Naive B cell (primary cell): ENCODE measurements around the gene FXN. TPM values are rescaled to one million over a fixed set of nuclear protein-coding genes. Genes with fewer than 3 reads are reported as not detected.

Experiments
- ATAC-seq, 2 donors: fragments of 150-1000 bp; cut with Tn5 transposase; 2 replicates each; pipeline ENCODE4 v1.10.0; 2021; ENCODE audit warnings: low read depth in 2 of 2, mild to moderate bottlenecking in 2 of 2, moderate library complexity in 2 of 2
- DNase-seq: peaks from one replicate; pipeline ENCODE4 v3.0.0; 2022
- H3K27ac Mint-ChIP-seq, 6 donors: one replicate each; pipeline ENCODE4 v1.8.0; 2020 to 2022; ENCODE audit warnings: mild to moderate bottlenecking in 6 of 6, mixed read lengths in 6 of 6, moderate library complexity in 5 of 6, inconsistent platforms in 2 of 6
- H3K27me3 Mint-ChIP-seq, 3 donors: one replicate each; pipeline ENCODE4 v1.8.0; 2021 to 2022; ENCODE audit warnings: mixed read lengths in 3 of 3, mild to moderate bottlenecking in 1 of 3
- H3K36me3 Mint-ChIP-seq, 2 donors: one replicate each; pipeline ENCODE4 v1.8.0; 2020 to 2022; ENCODE audit warnings: mixed read lengths in 2 of 2, inconsistent platforms in 1 of 2, mild to moderate bottlenecking in 1 of 2
- H3K4me1 Mint-ChIP-seq, 3 donors: one replicate each; pipeline ENCODE4 v1.8.0; 2020 to 2022; ENCODE audit warnings: mixed read lengths in 3 of 3, inconsistent platforms in 1 of 3, mild to moderate bottlenecking in 1 of 3, moderate library complexity in 1 of 3
- H3K4me3 Mint-ChIP-seq, 8 donors: one replicate each; pipeline ENCODE4 v1.8.0; 2020 to 2022; ENCODE audit warnings: mild to moderate bottlenecking in 8 of 8, mixed read lengths in 8 of 8, moderate library complexity in 8 of 8, inconsistent platforms in 2 of 8
- H3K9me3 Mint-ChIP-seq, 7 donors: one replicate each; pipeline ENCODE4 v1.8.0; 2020 to 2022; ENCODE audit warnings: mixed read lengths in 7 of 7, mild to moderate bottlenecking in 5 of 7, inconsistent platforms in 2 of 7, moderate library complexity in 1 of 7
- polyA plus RNA-seq, 6 donors: library from polyadenylated mRNA; unstranded; fragments of 300-500 nt; fragmentation: Illumina TruSeq; gene quantifications; one replicate each; pipeline ENCODE4 v1.2.3, GENCODE V29; 2021; ENCODE audit warnings: low read depth in 6 of 6

Gene FXN
- polyA plus RNA-seq, 6 donors from 2014 or later = 24.5 to 32.4 (median 27.7) TPM

DNA sequence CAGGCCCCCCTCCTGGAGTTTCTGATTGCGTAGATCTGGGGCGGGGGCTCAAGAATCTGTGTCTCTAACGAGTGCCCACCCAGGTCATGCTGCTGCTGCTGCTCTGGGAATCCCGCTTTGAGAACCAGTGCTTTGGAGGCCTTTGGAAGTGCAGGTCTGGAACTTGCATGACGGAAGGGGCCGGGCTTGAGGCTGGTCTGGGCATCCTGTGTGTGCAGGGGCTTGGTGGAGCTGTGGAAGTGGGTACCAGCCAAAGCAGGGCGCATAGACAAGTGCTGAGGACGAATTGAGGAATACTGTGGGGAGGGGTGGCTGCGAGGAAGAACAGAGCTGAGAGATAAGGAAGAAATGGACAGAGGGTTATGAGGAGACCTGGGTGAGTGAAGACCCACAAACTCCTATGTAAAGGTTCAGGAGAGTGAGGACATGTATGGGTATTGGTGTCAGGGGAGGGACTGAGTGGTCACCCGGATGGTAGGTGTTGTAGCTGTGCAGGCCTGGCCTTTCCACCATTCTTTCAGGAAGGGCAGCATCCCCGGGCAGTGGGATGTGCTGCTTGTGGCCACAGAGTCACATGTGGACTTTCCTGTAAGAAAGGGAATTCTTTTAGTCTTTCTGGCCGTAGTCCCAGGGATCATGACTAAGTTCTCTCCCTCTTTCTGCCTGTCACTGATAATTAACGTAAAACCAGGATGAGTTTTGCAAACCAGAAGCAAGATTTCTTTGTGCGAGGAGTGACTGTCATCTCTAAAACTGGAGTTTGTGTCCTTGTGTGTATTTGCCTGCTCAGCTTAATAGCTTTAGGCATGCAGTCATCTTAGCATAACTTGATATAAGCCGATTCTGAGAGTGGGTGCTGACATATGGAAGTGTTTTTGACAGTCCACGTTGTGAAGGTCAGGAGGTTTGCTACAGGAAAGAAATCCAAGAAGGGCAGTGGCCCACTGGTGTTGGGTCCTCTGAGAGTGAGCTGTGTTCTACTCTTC, 95.2 kb downstream of the FXN start:
- Mint-ChIP-seq H3K9me3 (no peaks in the 10 kb centered on the region), H3K27ac (no peak overlapping the region), H3K27me3 (peaks cover 8 to 9% (median 9%) of the 10 kb centered on the region in 3 donors), H3K4me3 (peak overlapping the region in 4 of 8 donors; percentile 11 to 42 (median 32)), H3K4me1 (no peaks in the 10 kb centered on the region), H3K36me3 (no peaks in the 10 kb centered on the region)
- no peak for DNase-seq
- ATAC-seq = no peak

DNA sequence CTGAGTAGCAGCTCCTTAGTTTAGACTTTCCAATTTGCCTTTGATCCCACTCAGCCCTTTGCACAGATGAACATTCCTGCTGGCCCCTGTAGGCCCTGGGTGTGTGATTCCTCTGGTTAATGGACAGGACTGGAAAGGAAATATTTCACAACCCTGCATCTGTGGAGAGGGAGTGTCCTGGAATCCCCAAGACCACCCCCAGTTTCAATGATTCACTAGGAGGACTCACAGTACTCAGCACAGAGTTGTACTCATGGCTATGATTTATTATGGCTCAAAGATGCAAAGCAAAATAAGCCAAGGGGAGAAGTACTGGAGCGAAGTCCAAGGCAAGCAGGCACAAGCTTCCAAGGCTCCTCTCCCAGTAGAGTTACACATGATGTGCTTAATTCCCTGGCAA, 96.1 kb downstream of the FXN start:
- H3K27ac Mint-ChIP-seq = no peak overlapping the region
- DNase-seq (no peak), ATAC-seq (no peak)
- peaks cover 8 to 9% (median 9%) of the 10 kb centered on the region in 3 donors for H3K27me3 Mint-ChIP-seq
- H3K36me3 Mint-ChIP-seq = no peaks in the 10 kb centered on the region
- no peak overlapping the region for H3K4me3 Mint-ChIP-seq
- H3K4me1 Mint-ChIP-seq = no peaks in the 10 kb centered on the region
- H3K9me3 Mint-ChIP-seq = no peaks in the 10 kb centered on the region

DNA sequence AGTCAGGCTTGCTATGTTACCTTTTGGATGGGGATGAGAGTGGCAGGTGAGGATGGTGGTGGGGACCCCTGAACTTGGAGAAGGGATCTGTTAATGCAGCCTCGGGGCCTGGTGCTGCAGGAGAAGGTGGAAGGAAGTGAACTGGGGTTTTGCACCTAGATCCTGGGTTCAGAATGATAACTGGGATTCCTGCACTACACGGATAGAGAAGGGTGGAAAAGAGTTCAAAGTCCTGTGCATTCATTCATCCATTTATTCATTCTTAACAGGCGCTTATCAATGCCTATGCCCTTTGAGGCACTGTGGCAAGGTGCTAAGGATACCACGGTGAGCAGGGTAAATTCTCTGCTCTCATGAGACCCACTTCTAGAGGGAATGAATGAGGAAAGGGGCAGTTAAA, 96.8 kb downstream of the FXN start:
- no peaks in the 10 kb centered on the region for H3K9me3 Mint-ChIP-seq
- H3K4me1 Mint-ChIP-seq = no peaks in the 10 kb centered on the region
- H3K4me3 Mint-ChIP-seq = no peak overlapping the region
- no peaks in the 10 kb centered on the region for H3K36me3 Mint-ChIP-seq
- no peak overlapping the region for H3K27ac Mint-ChIP-seq
- no peak for DNase-seq
- ATAC-seq = no peak
- peaks cover 8 to 9% (median 9%) of the 10 kb centered on the region in 3 donors for H3K27me3 Mint-ChIP-seq

DNA sequence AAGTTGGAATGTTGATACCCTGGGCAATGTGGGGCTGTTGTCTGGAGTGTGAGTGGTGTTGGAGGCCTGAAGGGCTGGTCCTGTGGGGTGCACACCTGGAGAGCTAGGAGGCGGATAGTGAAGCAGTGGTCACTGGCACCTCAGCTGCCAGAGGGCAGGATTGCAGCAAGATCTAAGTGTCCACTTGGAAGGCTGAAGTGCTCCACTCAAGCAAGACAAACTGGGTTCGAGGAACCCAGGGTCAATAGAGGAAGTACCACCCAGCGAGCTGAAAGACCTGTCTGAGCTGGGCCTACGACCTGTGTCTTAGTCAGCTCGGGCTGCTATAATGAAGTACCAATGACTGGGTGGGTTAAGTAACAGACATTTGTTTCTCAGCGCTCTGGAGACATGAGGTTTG, 98.9 kb downstream of the FXN start:
- no peaks in the 10 kb centered on the region for H3K36me3 Mint-ChIP-seq
- H3K4me1 Mint-ChIP-seq = no peaks in the 10 kb centered on the region
- DNase-seq = no peak
- peaks cover 8 to 9% (median 9%) of the 10 kb centered on the region in 3 donors for H3K27me3 Mint-ChIP-seq
- H3K4me3 Mint-ChIP-seq = no peak overlapping the region
- no peak for ATAC-seq
- no peaks in the 10 kb centered on the region for H3K9me3 Mint-ChIP-seq
- no peak overlapping the region for H3K27ac Mint-ChIP-seq

DNA sequence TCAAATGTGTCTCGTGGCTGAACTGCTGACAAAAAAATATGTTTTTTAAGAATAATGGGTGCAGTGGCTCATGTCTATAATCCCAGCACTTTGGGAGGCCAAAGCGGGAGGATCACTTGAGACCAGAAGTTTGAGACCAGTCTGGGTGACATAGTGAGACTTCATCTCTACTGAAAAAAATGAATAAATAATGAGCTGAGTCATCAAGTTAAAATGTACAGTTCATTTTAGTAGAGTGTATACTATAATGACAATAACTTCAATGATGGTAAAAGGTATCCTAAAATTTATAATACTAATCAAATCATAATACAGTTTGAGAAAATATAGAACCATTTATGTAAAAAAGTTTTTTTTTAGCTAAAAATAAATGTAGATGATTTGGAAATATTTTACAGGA, 100.6 kb downstream of the FXN start:
- ATAC-seq = no peak
- Mint-ChIP-seq H3K4me3 (no peak overlapping the region), H3K27ac (no peak overlapping the region), H3K4me1 (no peaks in the 10 kb centered on the region), H3K27me3 (peaks cover 0 to under 1% (median 0%) of the 10 kb centered on the region in 3 donors), H3K9me3 (no peaks in the 10 kb centered on the region), H3K36me3 (no peaks in the 10 kb centered on the region)
- no peak for DNase-seq

DNA sequence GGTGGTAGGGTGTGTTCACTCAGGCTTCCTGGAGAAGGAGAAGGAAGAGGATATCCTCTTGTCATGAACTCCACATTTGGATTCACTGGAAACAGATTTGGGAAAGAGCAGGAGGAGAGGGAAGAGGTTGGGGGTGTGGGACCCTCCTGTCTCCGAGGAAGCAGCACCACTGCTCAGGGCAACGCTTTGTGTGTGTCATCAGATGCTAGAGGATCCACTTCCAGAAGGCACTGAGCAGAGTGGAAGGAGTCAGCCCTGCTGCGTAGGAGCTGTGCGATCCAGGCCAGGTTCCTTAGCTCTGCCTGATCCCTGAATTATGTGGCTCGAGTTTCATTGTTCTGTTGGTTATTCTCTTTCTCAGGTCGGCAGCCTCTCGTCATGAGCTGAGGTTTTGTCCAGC, 101.2 kb downstream of the FXN start:
- H3K36me3 Mint-ChIP-seq = no peaks in the 10 kb centered on the region
- DNase-seq = no peak
- H3K4me1 Mint-ChIP-seq = no peaks in the 10 kb centered on the region
- no peak overlapping the region for H3K27ac Mint-ChIP-seq
- no peak for ATAC-seq
- H3K27me3 Mint-ChIP-seq = no peaks in the 10 kb centered on the region
- no peaks in the 10 kb centered on the region for H3K9me3 Mint-ChIP-seq
- no peak overlapping the region for H3K4me3 Mint-ChIP-seq

DNA sequence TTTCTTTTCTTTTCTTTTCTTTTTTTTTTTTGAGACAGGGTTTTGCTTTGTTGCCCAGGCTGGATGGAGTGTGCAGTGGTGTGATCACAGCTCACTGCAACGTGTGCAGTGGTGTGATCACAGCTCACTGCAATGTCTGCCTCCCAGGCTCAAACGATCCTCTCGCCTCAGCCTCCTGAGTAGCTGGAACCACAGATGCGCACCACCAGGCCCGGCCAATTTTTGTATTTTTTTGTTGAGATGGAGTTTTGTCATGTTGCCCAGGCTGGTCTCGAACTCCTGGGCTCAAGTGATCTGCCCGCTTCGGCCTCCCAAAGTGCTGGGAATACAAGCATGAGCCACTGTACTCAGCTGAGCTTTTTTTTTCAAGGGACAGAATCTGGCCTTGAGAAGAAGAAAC, 101.8 kb downstream of the FXN start:
- H3K27me3 Mint-ChIP-seq = no peaks in the 10 kb centered on the region
- no peaks in the 10 kb centered on the region for H3K36me3 Mint-ChIP-seq
- H3K4me1 Mint-ChIP-seq = peaks cover 0 to 5% (median 2%) of the 10 kb centered on the region in 3 donors
- no peak overlapping the region for H3K4me3 Mint-ChIP-seq
- peak overlapping the region in 2 of 6 donors; percentile 32 to 34 for H3K27ac Mint-ChIP-seq
- ATAC-seq (no peak), DNase-seq (no peak)
- no peaks in the 10 kb centered on the region for H3K9me3 Mint-ChIP-seq

DNA sequence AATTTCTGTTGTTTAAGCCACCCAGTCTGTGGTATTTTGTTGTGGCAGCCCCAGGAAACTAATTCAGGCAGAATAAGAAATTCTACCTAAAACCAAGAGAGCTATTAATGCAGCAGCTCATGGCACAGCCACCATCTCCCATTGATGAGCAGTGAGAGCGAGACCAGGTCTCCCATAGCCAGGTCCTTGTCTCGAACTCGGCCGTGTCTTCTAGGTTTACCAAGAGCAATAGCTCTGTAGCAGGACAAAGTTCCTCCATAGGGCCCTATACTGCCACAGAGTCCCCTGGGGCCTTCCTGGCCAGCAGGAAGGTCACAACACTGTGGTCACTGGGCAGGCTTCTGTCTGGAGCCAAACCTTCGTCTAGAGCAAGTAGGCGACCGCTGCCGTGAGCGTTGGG, 104.0 kb downstream of the FXN start:
- Mint-ChIP-seq H3K4me1 (peaks cover 0 to 8% (median 2%) of the 10 kb centered on the region in 3 donors), H3K4me3 (no peak overlapping the region), H3K9me3 (no peaks in the 10 kb centered on the region), H3K27ac (no peak overlapping the region), H3K36me3 (no peaks in the 10 kb centered on the region), H3K27me3 (no peaks in the 10 kb centered on the region)
- DNase-seq (no peak), ATAC-seq (no peak)

DNA sequence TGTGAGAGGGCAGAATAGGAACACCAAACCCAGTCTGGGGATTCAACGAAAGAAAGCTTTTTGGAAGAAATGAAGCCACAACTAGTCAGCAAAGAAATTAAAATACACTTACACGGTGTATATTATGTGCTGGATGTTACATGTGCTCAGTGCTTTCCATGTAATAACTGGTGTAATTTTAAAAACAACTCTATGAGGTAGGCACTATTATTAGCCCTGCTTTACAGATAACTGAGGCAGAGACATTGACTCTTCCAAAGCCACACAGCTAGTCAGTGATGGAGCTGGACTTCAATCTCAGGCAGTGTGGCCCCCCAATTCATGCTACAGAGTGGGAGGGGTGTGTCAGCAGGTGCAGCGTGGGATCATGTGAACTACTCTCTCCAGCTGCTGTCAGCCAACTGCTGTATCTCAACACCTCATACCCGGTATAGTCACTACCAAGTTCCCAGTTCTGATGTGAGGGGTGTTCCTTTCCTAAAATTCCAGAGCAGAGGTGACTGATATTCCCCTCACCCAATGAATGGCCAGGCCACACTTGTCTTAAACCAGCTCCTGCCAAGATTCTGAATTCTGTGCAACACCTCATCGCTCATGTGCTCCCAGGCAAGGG, 104.7 kb downstream of the FXN start:
- DNase-seq = no peak
- no peaks in the 10 kb centered on the region for H3K36me3 Mint-ChIP-seq
- H3K4me3 Mint-ChIP-seq = no peak overlapping the region
- no peaks in the 10 kb centered on the region for H3K27me3 Mint-ChIP-seq
- no peak overlapping the region for H3K27ac Mint-ChIP-seq
- no peaks in the 10 kb centered on the region for H3K9me3 Mint-ChIP-seq
- H3K4me1 Mint-ChIP-seq = peaks cover 0 to 8% (median 2%) of the 10 kb centered on the region in 3 donors
- ATAC-seq = no peak

DNA sequence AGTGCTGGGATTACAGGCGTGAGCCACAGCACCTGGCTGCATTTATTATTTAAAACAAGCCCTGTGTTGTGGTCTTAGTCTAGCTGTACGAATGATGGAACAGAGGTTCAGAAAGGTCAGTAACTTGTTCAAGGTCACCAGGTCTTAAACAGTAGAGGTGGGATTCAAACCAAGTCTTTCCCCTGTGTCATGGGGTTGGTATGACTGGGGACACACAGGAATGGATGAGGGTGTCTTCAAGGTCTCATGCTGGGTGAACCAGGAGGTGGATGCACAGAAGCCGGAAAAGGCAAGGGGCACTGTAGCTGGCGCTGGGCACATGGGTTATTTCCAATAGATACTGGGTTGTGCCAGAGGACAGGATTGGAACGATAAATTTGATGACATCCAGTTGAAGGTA, 106.3 kb downstream of the FXN start:
- no peak for DNase-seq
- H3K27me3 Mint-ChIP-seq = no peaks in the 10 kb centered on the region
- ATAC-seq = no peak
- no peaks in the 10 kb centered on the region for H3K9me3 Mint-ChIP-seq
- H3K27ac Mint-ChIP-seq = peak overlapping the region in 2 of 6 donors; percentile 5 to 14
- H3K4me3 Mint-ChIP-seq = no peak overlapping the region
- no peaks in the 10 kb centered on the region for H3K36me3 Mint-ChIP-seq
- H3K4me1 Mint-ChIP-seq = peaks cover 0 to 8% (median 2%) of the 10 kb centered on the region in 3 donors

DNA sequence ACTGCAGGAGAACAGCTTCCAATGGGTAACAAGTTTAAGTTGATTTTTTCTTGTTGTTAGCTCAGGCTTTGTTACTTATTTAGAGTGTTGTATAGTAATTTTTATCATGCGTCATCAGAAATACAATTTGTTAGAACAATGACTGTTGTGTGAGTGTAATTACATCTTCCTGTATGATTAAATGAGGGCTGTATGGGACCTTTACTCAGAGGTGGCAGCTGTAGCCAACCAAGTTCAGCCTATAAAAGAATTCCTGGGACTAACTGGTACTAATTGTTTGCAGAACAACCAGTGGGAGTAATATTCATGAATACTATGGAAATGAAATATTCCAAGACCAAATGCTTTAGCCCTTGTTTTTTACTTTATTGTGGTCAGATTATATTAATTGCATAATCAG, 107.7 kb downstream of the FXN start:
- Mint-ChIP-seq H3K36me3 (no peaks in the 10 kb centered on the region), H3K27me3 (no peaks in the 10 kb centered on the region), H3K4me1 (peaks cover 0 to 8% (median 2%) of the 10 kb centered on the region in 3 donors), H3K9me3 (no peaks in the 10 kb centered on the region), H3K27ac (no peak overlapping the region), H3K4me3 (no peak overlapping the region)
- no peak for ATAC-seq
- no peak for DNase-seq

DNA sequence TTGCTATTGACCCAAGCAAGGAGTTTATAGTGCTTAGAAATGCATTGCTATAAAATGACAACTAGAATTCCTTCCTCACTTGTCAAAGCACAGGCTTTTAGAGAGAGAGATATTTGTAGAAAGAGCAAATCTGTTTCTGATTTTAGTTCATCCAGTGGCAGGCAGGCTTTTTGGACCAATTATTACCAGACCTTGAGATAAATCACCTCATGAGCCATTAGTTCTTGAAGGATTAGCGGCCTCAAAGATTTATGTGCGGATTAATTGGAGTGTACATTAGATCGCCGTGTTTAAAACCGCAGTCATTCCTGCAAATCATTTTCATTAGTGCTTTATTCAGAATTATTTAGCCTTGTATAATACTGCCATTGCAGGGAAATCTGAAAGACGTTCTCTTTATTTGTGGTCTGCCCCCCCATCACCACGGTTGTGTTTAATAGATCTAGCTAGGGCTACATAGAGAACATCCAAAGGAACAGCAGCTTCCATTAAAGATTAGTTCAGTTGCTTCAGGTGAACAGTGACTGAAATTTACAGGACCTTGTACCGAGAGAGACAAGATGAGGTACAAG, 109.7 kb downstream of the FXN start:
- Mint-ChIP-seq H3K9me3 (no peaks in the 10 kb centered on the region), H3K4me1 (peaks cover 0 to 8% (median 2%) of the 10 kb centered on the region in 3 donors), H3K27ac (peak overlapping the region in 1 of 6 donors; percentile 21), H3K27me3 (no peaks in the 10 kb centered on the region), H3K36me3 (no peaks in the 10 kb centered on the region), H3K4me3 (no peak overlapping the region)
- DNase-seq (no peak), ATAC-seq (no peak)

DNA sequence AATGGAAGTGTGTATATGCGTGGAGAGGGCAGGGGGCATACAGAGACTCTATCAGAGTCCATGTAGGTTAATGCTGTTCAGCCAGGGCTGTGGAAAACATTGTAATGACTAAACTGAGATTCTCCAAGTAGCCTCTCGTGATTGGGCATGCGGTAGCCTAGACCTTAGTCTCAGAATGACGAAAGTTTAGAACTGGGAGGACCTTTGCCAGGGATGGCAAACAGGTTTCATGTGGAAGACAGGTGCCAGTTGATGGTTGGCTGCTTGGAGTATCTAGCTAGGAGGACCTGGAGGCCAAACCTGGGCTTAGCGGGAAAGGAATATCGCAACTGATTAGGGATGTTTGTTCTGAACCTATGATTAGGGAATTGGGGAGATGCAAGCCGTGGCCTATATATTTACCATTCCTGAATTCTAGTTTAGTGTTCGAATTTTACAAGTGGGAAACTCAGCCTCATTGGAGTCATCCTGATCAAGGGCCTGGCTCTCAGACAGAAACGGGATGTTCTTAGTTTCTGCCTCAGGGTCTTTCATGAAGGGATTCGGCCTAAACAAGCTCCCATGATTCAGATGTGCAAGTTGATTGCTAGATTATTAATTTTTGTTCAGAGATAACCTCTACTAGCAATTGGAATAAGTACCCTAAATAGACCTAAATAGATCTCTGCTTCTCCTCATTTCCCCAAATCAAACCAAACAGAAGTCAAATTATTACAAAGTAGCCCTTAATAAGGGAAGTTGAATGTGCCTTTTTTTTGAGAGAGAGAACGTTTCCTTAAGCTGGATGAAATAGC, 111.7 kb downstream of the FXN start:
- Mint-ChIP-seq H3K4me1 (peaks cover 1 to 4% (median 2%) of the 10 kb centered on the region in 3 donors), H3K4me3 (no peak overlapping the region), H3K27me3 (no peaks in the 10 kb centered on the region), H3K27ac (no peak overlapping the region), H3K9me3 (no peaks in the 10 kb centered on the region), H3K36me3 (no peaks in the 10 kb centered on the region)
- ATAC-seq (no peak), DNase-seq (no peak)
